CD14-positive monocyte (primary cell): ENCODE results near the gene CERK. TPM values are rescaled to one million over a fixed set of nuclear protein-coding genes. Genes with fewer than 3 reads are reported as not detected.

Experiments
- DNase-seq, 3 donors: peaks; one replicate each; pipeline ENCODE4 v3.0.0-alpha.2; 2011 to 2022
- H2AFZ ChIP-seq: 2 replicates; pipeline ENCODE4 v1.6.0; 2012; ENCODE audit warnings: mild to moderate bottlenecking, low read depth, low read length, inconsistent platforms; ENCODE audit not compliant: insufficient read depth, poor library complexity, severe bottlenecking
- H3K27ac ChIP-seq, 2 donors: 1 replicate in 1 of 2; 2 replicates in 1 of 2; pipeline ENCODE4 v1.5.1; 2012 to 2013; ENCODE audit warnings: low read length in 2 of 2, control low read depth in 1 of 2, inconsistent platforms in 1 of 2, low read depth in 1 of 2, mild to moderate bottlenecking in 1 of 2
- H3K27me3 ChIP-seq, 2 donors: one replicate each; pipeline versions ENCODE4 v1.6.0 to v1.6.1; 2011 to 2013; ENCODE audit warnings: low read length in 2 of 2; ENCODE audit not compliant: control insufficient read depth in 2 of 2, insufficient read depth in 2 of 2
- H3K36me3 ChIP-seq, 2 donors: replicated peaks in 1 of 2; 1 replicate in 1 of 2; 2 replicates in 1 of 2; pipeline versions ENCODE4 v1.5.1 to v1.6.1; 2012 to 2013; ENCODE audit warnings: low read length in 2 of 2, control low read depth in 1 of 2, inconsistent platforms in 1 of 2, mild to moderate bottlenecking in 1 of 2; ENCODE audit not compliant: insufficient read depth in 2 of 2, control insufficient read depth in 1 of 2
- H3K4me1 ChIP-seq, 2 donors: 1 replicate in 1 of 2; 2 replicates in 1 of 2; pipeline versions ENCODE4 v1.5.1 to v1.6.1; 2012 to 2013; ENCODE audit warnings: low read length in 2 of 2, control low read depth in 1 of 2, inconsistent platforms in 1 of 2, mild to moderate bottlenecking in 1 of 2, moderate library complexity in 1 of 2; ENCODE audit not compliant: insufficient read depth in 2 of 2, control insufficient read depth in 1 of 2
- H3K4me2 ChIP-seq: replicated peaks from 2 replicates; pipeline ENCODE3; 2012; ENCODE audit warnings: low read length, moderate library complexity, mild to moderate bottlenecking; ENCODE audit not compliant: poor library complexity, severe bottlenecking; ENCODE audit errors: extremely low read depth
- H3K4me3 ChIP-seq, 3 experiments: fragments of 200-600 bp in 1 of 3; sonication (generic) in 1 of 3; replicated peaks in 1 of 3; 1 replicate in 2 of 3; 2 replicates in 1 of 3; pipeline ENCODE4 v1.5.1; 2011 to 2013; ENCODE audit warnings: low read length in 3 of 3, mild to moderate bottlenecking in 3 of 3, control low read depth in 2 of 3, low read depth in 2 of 3, inconsistent platforms in 1 of 3, moderate library complexity in 1 of 3
- H3K79me2 ChIP-seq: 2 replicates; pipeline ENCODE4 v1.6.0; 2012; ENCODE audit warnings: mild to moderate bottlenecking, control low read depth, inconsistent platforms, low read length, moderate library complexity; ENCODE audit not compliant: insufficient read depth
- H3K9ac ChIP-seq: 2 replicates; pipeline ENCODE4 v1.6.0; 2017; ENCODE audit warnings: low read length, mild to moderate bottlenecking; ENCODE audit not compliant: insufficient read depth, poor library complexity, severe bottlenecking
- H3K9me3 ChIP-seq, 2 donors: replicated peaks in 1 of 2; 1 replicate in 1 of 2; 2 replicates in 1 of 2; pipeline versions ENCODE4 v1.5.1 to v1.6.1; 2012 to 2013; ENCODE audit warnings: low read length in 2 of 2, control low read depth in 1 of 2; ENCODE audit not compliant: control insufficient read depth in 1 of 2, insufficient read depth in 1 of 2
- H4K20me1 ChIP-seq: 2 replicates; pipeline ENCODE4 v1.6.0; 2012; ENCODE audit warnings: mild to moderate bottlenecking, low read length, control low read depth, moderate library complexity; ENCODE audit not compliant: insufficient read depth
- H3K27ac Mint-ChIP-seq, 7 donors: one replicate each; pipeline ENCODE4 v1.8.0; 2020; ENCODE audit warnings: mild to moderate bottlenecking in 7 of 7, mixed read lengths in 7 of 7, moderate library complexity in 6 of 7, inconsistent platforms in 2 of 7
- H3K27me3 Mint-ChIP-seq, 3 donors: one replicate each; pipeline ENCODE4 v1.8.0; 2021 to 2022; ENCODE audit warnings: low read depth in 3 of 3, mild to moderate bottlenecking in 3 of 3, mixed read lengths in 3 of 3, moderate library complexity in 3 of 3, inconsistent platforms in 1 of 3
- H3K36me3 Mint-ChIP-seq, 2 donors: one replicate each; pipeline ENCODE4 v1.8.0; 2020; ENCODE audit warnings: mixed read lengths in 2 of 2, inconsistent platforms in 1 of 2, mild to moderate bottlenecking in 1 of 2
- H3K4me1 Mint-ChIP-seq: one replicate; pipeline ENCODE4 v1.8.0; 2020; ENCODE audit warnings: mild to moderate bottlenecking, mixed read lengths
- H3K4me3 Mint-ChIP-seq, 2 donors: one replicate each; pipeline ENCODE4 v1.8.0; 2020; ENCODE audit warnings: mild to moderate bottlenecking in 2 of 2, mixed read lengths in 2 of 2, moderate library complexity in 1 of 2
- H3K9me3 Mint-ChIP-seq, 7 donors: one replicate each; pipeline ENCODE4 v1.8.0; 2020 to 2022; ENCODE audit warnings: mixed read lengths in 7 of 7, mild to moderate bottlenecking in 6 of 7, moderate library complexity in 6 of 7, inconsistent platforms in 2 of 7
- WGBS: methylation state at CpG from one replicate; pipeline ENCODE4 v1.1.5; 2013; ENCODE audit warnings: missing lambda C conversion rate; ENCODE audit not compliant: insufficient coverage; 5-methylcytosine and 5-hydroxymethylcytosine counted together
- intact Hi-C, 2 donors: fragments of 100-400 bp; cut with micrococcal nuclease; formaldehyde crosslinking; loops; one replicate each; pipeline versions ENCODE4 v1.15.0 to v1.15.1; 2023
- polyA plus RNA-seq, 3 donors: library from polyadenylated mRNA; depleted of rRNA in 1 of 3; unstranded in 2 of 3; stranded (reverse) in 1 of 3; fragments of 300-500 nt in 2 of 3; fragments of >200 nt in 1 of 3; fragmentation: Illumina TruSeq in 2 of 3; gene quantifications; 1 replicate in 2 of 3; 2 replicates in 1 of 3; pipeline ENCODE4 v1.2.3, GENCODE V29; 2012 to 2021
- TF ChIP-seq, protein P1 (sequence below): fragments of 200-600 bp; IDR thresholded peaks from one replicate; pipeline ENCODE4 v1.8.0; 2022; ENCODE audit warnings: antibody characterized with exemption, mild to moderate bottlenecking

CERK gene
- polyA plus RNA-seq, 3 donors, result 22.4 to 40.2 (median 24.5) TPM

- H3K9me3 Mint-ChIP-seq, result peaks cover 6 to 9% (median 7%) of the 10 kb centered on the region in 7 donors
Measured at GRCh38 chr22:46742576-46743221, 4.6 kb upstream of the CERK start.

DNA sequence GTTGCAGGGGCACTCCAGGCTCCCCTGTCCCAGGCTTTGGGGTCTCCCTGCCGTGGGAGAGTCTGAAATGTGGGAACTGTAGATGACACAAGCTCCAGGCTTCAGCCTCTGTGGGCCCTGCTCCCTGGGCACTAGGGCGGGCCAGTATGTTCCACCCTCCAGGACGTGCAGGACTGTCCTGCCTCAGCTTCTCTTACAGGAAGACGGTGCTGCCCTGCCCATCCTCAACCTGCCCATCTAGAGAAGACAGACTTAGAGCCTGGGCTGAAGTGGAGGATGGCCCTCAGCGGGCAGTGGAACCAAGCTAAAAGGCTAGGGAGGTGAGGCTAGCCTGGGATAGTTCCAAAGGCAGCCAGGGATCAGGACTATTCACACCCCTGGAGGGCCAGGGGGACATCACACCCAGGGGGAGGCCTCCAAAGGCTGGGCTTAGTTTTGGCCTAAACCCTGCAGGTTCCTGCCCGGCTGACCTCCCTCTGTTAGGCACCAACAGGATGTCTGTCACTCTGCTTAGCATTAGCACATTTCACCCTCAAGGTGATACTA is 4.0 kb upstream of the CERK start:
- no peak for DNase-seq
- H3K27ac Mint-ChIP-seq, result peak overlapping the region in 1 of 7 donors; percentile 49
- peaks cover 0 to 8% of the 10 kb centered on the region in 2 donors for H3K9me3 ChIP-seq
- intact Hi-C loops, result loop anchor here in 1 of 2 donors (2.0 kb wide), 1 partner anchor 13 kb away; no protein-coding TSS in a partner anchor
- no peak overlapping the region for H3K4me3 ChIP-seq
- no peak overlapping the region for H2AFZ ChIP-seq
- peaks cover 21% of the 10 kb centered on the region for H3K4me1 Mint-ChIP-seq
- H3K9me3 Mint-ChIP-seq, result peaks cover 6 to 9% (median 7%) of the 10 kb centered on the region in 7 donors
- no peak overlapping the region for H3K27ac ChIP-seq
- no peak overlapping the region for H3K4me3 Mint-ChIP-seq
- peaks cover 20 to 25% of the 10 kb centered on the region in 2 donors for H3K4me1 ChIP-seq
- H3K27me3 ChIP-seq, result no peaks in the 10 kb centered on the region
- no peaks in the 10 kb centered on the region for H3K36me3 ChIP-seq
- peaks cover 0 to 6% of the 10 kb centered on the region in 2 donors for H3K36me3 Mint-ChIP-seq
- no peak overlapping the region for H3K4me2 ChIP-seq
- peaks cover 13% of the 10 kb centered on the region for H3K79me2 ChIP-seq
- WGBS, result 100% methylated on average over 3 of the region's 6 CpGs
- TF ChIP-seq, protein P1, sequence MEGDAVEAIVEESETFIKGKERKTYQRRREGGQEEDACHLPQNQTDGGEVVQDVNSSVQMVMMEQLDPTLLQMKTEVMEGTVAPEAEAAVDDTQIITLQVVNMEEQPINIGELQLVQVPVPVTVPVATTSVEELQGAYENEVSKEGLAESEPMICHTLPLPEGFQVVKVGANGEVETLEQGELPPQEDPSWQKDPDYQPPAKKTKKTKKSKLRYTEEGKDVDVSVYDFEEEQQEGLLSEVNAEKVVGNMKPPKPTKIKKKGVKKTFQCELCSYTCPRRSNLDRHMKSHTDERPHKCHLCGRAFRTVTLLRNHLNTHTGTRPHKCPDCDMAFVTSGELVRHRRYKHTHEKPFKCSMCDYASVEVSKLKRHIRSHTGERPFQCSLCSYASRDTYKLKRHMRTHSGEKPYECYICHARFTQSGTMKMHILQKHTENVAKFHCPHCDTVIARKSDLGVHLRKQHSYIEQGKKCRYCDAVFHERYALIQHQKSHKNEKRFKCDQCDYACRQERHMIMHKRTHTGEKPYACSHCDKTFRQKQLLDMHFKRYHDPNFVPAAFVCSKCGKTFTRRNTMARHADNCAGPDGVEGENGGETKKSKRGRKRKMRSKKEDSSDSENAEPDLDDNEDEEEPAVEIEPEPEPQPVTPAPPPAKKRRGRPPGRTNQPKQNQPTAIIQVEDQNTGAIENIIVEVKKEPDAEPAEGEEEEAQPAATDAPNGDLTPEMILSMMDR, result no peak
- H3K9ac ChIP-seq, result no peak overlapping the region
- H4K20me1 ChIP-seq, result peaks cover 1% of the 10 kb centered on the region
- H3K27me3 Mint-ChIP-seq, result peaks cover 3 to 5% (median 4%) of the 10 kb centered on the region in 3 donors

More at GRCh38 chr22:46742576-46743221, 4.6 kb upstream of the CERK start:
- no peaks in the 10 kb centered on the region for H4K20me1 ChIP-seq
- DNase-seq, result no peak
- no peak overlapping the region for H3K4me3 ChIP-seq
- no peak overlapping the region for H3K4me2 ChIP-seq
- peaks cover 7% of the 10 kb centered on the region for H3K79me2 ChIP-seq
- intact Hi-C loops, result no loop called here
- H3K9me3 ChIP-seq, result peaks cover 0 to 8% of the 10 kb centered on the region in 2 donors
- H3K4me1 ChIP-seq, result peaks cover 17 to 22% of the 10 kb centered on the region in 2 donors
- peak overlapping the region in 1 of 7 donors; percentile 16 for H3K27ac Mint-ChIP-seq
- peaks cover 4 to 8% (median 5%) of the 10 kb centered on the region in 3 donors for H3K27me3 Mint-ChIP-seq
- H3K36me3 ChIP-seq, result no peaks in the 10 kb centered on the region
- H3K9ac ChIP-seq, result no peak overlapping the region
- H2AFZ ChIP-seq, result no peak overlapping the region
- peaks cover 19% of the 10 kb centered on the region for H3K4me1 Mint-ChIP-seq
- peaks cover 0 to 4% of the 10 kb centered on the region in 2 donors for H3K36me3 Mint-ChIP-seq
- WGBS, result 93% methylated on average over 5 of the region's 6 CpGs
- no peaks in the 10 kb centered on the region for H3K27me3 ChIP-seq
- no peak overlapping the region for H3K4me3 Mint-ChIP-seq
- TF ChIP-seq, protein P1, result no peak
- no peak overlapping the region for H3K27ac ChIP-seq
